ENCODE data around the gene NUDT7. TPM values are rescaled to one million over a fixed set of nuclear protein-coding genes. Genes with fewer than 3 reads are reported as not detected.

NUDT7 gene
- total and polyA plus RNA-seq, 4 donors = 15.4 to 30.2 (median 25.3) TPM

DNA sequence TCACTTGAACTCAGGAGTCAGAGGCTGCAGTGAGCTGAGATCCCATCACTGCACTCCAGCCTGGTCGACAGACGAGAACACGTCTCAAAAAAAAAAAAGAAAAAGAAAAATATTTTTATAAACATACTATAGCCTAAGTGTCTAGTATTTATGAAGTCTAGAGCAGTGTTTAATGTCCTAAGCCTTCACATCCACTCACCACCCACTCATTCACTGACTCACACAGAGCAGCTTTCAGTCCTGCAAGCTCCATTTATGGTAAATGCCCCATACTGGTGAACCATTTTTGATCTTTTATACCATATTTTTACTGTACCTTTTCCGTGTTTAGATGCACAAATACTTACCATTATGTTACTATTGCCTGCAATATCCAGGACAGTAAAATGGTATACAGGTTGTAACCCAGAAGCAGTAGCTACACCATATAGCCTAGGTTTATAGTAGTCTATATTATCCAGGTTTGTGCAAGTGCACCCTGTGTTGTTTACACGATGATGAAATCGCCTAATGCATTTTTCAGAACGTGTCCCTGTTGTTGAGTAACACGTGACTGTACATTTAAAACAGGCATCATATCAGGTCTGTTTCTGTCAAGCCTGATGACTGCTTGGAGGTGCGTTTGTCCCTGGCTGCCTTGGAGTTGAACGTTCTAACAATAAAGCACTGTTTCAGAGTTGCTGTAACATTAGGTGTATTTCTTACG is 10.1 kb downstream of the NUDT7 start:
- H3K27me3 ChIP-seq (ENCODE audit: control insufficient read depth in 4 of 4, insufficient read depth in 4 of 4, low read length in 3 of 4) = no peaks in the 10 kb centered on the region
- TF ChIP-seq, protein P1, sequence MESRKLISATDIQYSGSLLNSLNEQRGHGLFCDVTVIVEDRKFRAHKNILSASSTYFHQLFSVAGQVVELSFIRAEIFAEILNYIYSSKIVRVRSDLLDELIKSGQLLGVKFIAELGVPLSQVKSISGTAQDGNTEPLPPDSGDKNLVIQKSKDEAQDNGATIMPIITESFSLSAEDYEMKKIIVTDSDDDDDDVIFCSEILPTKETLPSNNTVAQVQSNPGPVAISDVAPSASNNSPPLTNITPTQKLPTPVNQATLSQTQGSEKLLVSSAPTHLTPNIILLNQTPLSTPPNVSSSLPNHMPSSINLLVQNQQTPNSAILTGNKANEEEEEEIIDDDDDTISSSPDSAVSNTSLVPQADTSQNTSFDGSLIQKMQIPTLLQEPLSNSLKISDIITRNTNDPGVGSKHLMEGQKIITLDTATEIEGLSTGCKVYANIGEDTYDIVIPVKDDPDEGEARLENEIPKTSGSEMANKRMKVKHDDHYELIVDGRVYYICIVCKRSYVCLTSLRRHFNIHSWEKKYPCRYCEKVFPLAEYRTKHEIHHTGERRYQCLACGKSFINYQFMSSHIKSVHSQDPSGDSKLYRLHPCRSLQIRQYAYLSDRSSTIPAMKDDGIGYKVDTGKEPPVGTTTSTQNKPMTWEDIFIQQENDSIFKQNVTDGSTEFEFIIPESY (IDR thresholded peaks at IDR 0.05) = no peak
- TF ChIP-seq HNF4G (IDR thresholded peaks at IDR 0.05) (no peak), TAF1 (conservative IDR thresholded peaks at IDR 0.05) (no peak), JUND (IDR thresholded peaks at IDR 0.05) (no peak), SP1 (IDR thresholded peaks at IDR 0.05) (no peak), RXRA (IDR thresholded peaks at IDR 0.05) (no peak), RAD21 (IDR thresholded peaks at IDR 0.05) (no peak)
- TF ChIP-seq, protein P2, sequence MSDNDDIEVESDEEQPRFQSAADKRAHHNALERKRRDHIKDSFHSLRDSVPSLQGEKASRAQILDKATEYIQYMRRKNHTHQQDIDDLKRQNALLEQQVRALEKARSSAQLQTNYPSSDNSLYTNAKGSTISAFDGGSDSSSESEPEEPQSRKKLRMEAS (IDR thresholded peaks at IDR 0.05) = no peak
- TF ChIP-seq, protein P3, sequence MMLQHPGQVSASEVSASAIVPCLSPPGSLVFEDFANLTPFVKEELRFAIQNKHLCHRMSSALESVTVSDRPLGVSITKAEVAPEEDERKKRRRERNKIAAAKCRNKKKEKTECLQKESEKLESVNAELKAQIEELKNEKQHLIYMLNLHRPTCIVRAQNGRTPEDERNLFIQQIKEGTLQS (IDR thresholded peaks at IDR 0.05) = no peak
- TF ChIP-seq, protein P4, sequence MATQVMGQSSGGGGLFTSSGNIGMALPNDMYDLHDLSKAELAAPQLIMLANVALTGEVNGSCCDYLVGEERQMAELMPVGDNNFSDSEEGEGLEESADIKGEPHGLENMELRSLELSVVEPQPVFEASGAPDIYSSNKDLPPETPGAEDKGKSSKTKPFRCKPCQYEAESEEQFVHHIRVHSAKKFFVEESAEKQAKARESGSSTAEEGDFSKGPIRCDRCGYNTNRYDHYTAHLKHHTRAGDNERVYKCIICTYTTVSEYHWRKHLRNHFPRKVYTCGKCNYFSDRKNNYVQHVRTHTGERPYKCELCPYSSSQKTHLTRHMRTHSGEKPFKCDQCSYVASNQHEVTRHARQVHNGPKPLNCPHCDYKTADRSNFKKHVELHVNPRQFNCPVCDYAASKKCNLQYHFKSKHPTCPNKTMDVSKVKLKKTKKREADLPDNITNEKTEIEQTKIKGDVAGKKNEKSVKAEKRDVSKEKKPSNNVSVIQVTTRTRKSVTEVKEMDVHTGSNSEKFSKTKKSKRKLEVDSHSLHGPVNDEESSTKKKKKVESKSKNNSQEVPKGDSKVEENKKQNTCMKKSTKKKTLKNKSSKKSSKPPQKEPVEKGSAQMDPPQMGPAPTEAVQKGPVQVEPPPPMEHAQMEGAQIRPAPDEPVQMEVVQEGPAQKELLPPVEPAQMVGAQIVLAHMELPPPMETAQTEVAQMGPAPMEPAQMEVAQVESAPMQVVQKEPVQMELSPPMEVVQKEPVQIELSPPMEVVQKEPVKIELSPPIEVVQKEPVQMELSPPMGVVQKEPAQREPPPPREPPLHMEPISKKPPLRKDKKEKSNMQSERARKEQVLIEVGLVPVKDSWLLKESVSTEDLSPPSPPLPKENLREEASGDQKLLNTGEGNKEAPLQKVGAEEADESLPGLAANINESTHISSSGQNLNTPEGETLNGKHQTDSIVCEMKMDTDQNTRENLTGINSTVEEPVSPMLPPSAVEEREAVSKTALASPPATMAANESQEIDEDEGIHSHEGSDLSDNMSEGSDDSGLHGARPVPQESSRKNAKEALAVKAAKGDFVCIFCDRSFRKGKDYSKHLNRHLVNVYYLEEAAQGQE (IDR thresholded peaks at IDR 0.05) = no peak
- WGBS = 88% methylated on average over 11 of the region's 11 CpGs
- no peak overlapping the region for H3K9ac ChIP-seq (ENCODE audit: low read depth in 1 of 2, low read length in 2 of 2)
- no peaks in the 10 kb centered on the region for H3K9me3 ChIP-seq (ENCODE audit: control insufficient read depth in 4 of 4, low read length in 3 of 4)
- no peak overlapping the region for H3K4me3 ChIP-seq (ENCODE audit: low read depth in 1 of 3, low read length in 3 of 3)
- H3K27ac ChIP-seq (ENCODE audit: low read depth in 1 of 2, low read length in 2 of 2) = no peak overlapping the region
- H3K36me3 ChIP-seq (ENCODE audit: control insufficient read depth in 4 of 4, insufficient read depth in 3 of 4, low read depth in 1 of 4, low read length in 3 of 4) = peaks cover 2 to 26% (median 12%) of the 10 kb centered on the region in 4 donors
- no peak for DNase-seq (ENCODE audit: low spot score)
- no peaks in the 10 kb centered on the region for H3K4me1 ChIP-seq (ENCODE audit: control insufficient read depth in 4 of 4, insufficient read depth in 4 of 4, low read length in 3 of 4)

DNA sequence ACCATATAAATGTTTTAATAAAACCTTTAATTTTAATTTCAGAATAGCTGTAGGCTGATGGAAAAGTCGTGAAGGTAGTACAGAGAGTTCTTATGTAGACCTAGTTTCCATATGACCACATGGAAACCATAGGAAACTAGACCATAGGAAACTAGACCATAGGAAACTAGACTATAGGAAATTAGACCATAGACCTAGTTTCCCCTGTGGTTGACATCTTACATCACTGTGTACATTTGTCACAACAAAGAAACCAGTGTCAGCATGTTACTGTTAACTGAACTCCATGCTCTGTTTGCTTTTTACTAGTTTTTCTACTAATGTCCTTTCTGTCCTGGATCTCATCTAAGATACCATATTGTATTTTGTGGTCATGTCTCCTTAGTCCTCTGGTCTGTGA is 14.6 kb downstream of the NUDT7 start:
- DNase-seq (ENCODE audit: low spot score) = no peak
- H3K27ac ChIP-seq (ENCODE audit: low read depth in 1 of 2, low read length in 2 of 2) = no peak overlapping the region
- no peak overlapping the region for H3K4me3 ChIP-seq (ENCODE audit: low read depth in 1 of 3, low read length in 3 of 3)
- no peaks in the 10 kb centered on the region for H3K27me3 ChIP-seq (ENCODE audit: control insufficient read depth in 4 of 4, insufficient read depth in 4 of 4, low read length in 3 of 4)
- H3K36me3 ChIP-seq (ENCODE audit: control insufficient read depth in 4 of 4, insufficient read depth in 3 of 4, low read depth in 1 of 4, low read length in 3 of 4) = peaks cover 2 to 17% (median 6%) of the 10 kb centered on the region in 4 donors
- no peaks in the 10 kb centered on the region for H3K9me3 ChIP-seq (ENCODE audit: control insufficient read depth in 4 of 4, low read length in 3 of 4)
- no peak overlapping the region for H3K9ac ChIP-seq (ENCODE audit: low read depth in 1 of 2, low read length in 2 of 2)
- TF ChIP-seq RAD21 (IDR thresholded peaks at IDR 0.05) (peak in 1 of 2 donors; percentile 16), RXRA (IDR thresholded peaks at IDR 0.05) (peak in 1 of 2 donors; percentile 8)
- TF ChIP-seq, protein P3 (IDR thresholded peaks at IDR 0.05) = no peak
- no peaks in the 10 kb centered on the region for H3K4me1 ChIP-seq (ENCODE audit: control insufficient read depth in 4 of 4, insufficient read depth in 4 of 4, low read length in 3 of 4)
- WGBS = 83% methylated on average over 1 of the region's 1 CpG
